WI38 (cell line): ENCODE measurements around the gene STARD13.
"Not testable (repeated sequence)": the region's sequence is repeated elsewhere in the genome, so short reads cannot be mapped to it uniquely, and the experiment has no call there.

Experiments
- H3K4me3 ChIP-seq: 2 replicates; pipeline ENCODE4 v1.5.1; 2011; ENCODE audit warnings: low read depth, mild to moderate bottlenecking, control low read depth, low read length
- TF ChIP-seq, protein P1 (sequence below): IDR thresholded peaks from 2 replicates; pipeline ENCODE4 v1.5.1; 2012; ENCODE audit warnings: low read depth, mild to moderate bottlenecking, control low read depth, low read length

STARD13 gene

GRCh38 chr13:33165787-33166186 lies 119.8 kb downstream of the STARD13 start:
- TF ChIP-seq, protein P1, sequence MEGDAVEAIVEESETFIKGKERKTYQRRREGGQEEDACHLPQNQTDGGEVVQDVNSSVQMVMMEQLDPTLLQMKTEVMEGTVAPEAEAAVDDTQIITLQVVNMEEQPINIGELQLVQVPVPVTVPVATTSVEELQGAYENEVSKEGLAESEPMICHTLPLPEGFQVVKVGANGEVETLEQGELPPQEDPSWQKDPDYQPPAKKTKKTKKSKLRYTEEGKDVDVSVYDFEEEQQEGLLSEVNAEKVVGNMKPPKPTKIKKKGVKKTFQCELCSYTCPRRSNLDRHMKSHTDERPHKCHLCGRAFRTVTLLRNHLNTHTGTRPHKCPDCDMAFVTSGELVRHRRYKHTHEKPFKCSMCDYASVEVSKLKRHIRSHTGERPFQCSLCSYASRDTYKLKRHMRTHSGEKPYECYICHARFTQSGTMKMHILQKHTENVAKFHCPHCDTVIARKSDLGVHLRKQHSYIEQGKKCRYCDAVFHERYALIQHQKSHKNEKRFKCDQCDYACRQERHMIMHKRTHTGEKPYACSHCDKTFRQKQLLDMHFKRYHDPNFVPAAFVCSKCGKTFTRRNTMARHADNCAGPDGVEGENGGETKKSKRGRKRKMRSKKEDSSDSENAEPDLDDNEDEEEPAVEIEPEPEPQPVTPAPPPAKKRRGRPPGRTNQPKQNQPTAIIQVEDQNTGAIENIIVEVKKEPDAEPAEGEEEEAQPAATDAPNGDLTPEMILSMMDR, result no peak

DNA sequence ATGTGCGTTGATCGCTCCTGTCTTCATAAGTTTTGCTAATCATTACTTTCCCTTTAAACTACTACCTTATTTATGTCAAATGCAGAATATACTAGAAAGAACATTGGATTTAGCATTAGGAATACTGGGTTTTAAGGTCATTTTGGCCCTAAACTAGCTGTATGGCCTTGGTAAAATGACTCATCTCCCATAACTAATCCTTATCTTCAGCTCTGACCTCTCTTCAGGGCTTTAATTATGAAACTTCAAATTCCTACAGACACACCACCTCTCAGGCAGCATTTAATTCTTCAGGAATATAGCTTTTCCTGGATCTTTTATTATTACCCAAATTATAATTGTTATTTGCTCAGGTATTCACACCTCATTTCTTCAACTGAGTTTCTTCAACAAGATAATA lies 121.2 kb downstream of the STARD13 start:
- H3K4me3 ChIP-seq, result no peak overlapping the region
- TF ChIP-seq, protein P1, result no peak

More at GRCh38 chr13:33165787-33166186, 119.8 kb downstream of the STARD13 start:
- no peak overlapping the region for H3K4me3 ChIP-seq

DNA sequence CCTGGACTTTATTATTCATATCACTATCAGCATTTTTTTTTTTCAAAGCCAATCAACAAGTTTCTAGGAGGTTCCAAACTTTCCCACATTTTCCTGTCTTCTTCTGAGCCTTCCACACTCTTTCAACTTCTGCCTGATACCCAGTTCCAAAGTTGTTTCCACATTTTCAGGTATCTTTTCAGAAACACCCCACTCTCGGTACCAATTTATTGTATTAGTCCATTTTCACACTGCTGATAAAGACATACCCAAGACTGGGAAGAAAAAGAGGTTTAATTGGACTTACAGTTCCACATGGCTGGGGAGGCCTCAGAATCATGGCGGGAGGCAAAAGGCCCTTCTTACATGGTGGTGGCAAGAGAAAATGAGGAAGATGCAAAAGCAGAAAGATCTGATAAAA lies 122.8 kb downstream of the STARD13 start:
- not testable (repeated sequence) for H3K4me3 ChIP-seq

- no peak overlapping the region for H3K4me3 ChIP-seq
- TF ChIP-seq, protein P1, result no peak
Observed at GRCh38 chr13:33158816-33159215, 126.7 kb downstream of the STARD13 start.

DNA sequence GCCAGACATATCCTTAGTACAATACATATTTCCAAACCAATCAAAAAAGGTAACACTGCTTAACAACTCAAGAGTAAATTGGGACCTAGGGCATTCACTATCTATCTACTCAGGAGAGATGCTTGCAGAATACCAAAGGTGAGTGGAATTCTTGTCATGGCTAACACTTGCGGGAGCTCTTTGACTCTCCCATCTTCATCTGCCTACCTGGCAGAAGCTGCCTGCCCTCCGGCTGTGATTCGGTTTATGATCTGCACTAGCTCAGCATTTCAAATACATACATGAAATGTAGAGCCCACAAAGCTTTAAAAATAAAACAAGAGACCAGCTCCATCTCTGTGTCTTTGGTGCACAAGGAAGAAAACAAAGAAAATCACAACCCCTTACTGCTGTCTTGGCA lies 127.3 kb downstream of the STARD13 start:
- TF ChIP-seq, protein P1, result no peak
- no peak overlapping the region for H3K4me3 ChIP-seq

DNA sequence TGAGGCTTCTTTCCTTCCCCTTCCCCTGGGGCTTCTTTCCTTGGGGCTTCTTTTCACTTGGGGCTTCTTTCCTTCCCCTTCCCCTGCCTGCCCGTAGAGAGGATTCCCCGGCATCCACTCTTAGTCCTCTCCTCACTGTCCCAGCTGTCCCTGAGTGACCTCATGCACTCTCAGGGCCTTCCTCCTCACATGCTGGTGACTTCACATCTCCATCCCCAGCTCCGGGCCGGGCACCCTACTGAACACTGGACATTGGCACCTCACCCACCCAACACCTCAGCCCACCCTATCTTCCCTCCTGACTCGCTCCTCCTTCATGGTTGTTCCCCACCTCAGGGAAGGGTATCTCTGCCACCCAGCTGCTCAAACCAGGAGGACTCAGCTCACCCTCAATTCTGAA lies 130.6 kb downstream of the STARD13 start:
- no peak overlapping the region for H3K4me3 ChIP-seq
- TF ChIP-seq, protein P1, result no peak

DNA sequence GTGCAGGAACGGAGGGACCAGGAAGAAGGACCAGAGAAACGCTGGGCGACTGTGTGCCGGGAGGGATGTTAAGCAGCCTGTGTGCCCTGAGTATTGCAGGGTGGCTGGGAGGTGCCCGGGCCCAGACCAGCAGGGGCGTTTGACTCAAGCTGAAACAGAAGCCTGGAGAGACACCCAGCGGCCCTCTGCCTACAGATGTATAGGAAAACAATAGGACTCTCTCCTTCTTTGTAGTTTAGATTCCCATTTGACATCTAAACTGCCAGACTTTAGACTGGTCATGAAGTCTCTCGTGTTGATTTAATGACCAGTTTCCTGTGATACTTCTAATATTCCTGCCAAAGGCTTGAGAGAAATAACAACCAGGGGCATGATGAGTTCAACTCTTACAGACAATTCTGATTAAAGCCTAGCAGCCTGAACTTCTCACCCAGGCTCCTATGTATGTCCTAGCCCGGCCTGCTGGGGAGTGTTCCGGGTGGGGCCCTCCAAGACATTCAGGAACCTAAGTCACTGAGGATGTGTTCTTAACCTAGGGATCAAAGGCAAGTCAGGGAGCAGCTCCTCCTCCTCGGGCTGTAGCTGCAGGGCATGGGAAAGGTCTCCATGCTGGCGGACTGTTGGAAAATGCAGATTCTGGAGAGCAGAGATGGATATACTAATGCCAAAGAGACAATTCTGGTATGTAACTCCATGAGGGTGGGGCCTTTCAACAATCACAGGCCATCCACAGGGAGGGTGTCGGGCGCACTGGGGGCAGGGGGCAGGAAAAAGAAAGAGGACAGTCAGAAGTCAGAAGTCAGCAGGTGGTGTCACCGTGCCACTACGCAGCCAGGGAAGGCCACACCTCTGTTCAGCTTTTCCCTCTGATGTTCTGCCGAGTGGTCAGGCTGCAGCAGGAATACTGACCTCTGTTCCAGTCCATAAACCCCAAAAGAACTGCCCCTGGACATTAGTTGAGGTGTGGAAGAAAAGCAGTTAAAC lies 131.8 kb downstream of the STARD13 start:
- TF ChIP-seq, protein P1, result no peak
- no peak overlapping the region for H3K4me3 ChIP-seq
